ENCODE results near the gene PAEP.

The PAEP gene

DNA sequence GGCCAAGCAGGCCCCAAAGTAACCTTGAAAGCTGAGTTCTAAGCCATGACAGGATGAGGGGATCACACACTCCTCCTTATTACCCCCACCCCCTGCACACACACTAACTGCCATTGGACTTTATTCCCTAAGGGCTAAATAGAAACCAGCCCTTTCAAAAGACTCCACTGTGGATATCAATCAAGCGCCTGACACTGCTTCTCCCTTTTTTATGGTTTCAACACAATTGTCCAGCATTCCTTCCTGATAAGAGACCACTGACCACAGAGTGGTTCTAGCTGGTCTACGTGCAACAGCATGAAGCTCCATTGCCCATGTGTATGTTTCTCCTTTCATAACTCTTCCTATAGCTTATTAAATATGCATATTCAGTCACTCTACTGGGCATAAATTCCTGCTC is 34.7 kb downstream of the PAEP start:
- FAIRE-seq = no peak
- no peak for DNase-seq (ENCODE audit: insufficient read length, low spot score)
- TF ChIP-seq, protein P1, sequence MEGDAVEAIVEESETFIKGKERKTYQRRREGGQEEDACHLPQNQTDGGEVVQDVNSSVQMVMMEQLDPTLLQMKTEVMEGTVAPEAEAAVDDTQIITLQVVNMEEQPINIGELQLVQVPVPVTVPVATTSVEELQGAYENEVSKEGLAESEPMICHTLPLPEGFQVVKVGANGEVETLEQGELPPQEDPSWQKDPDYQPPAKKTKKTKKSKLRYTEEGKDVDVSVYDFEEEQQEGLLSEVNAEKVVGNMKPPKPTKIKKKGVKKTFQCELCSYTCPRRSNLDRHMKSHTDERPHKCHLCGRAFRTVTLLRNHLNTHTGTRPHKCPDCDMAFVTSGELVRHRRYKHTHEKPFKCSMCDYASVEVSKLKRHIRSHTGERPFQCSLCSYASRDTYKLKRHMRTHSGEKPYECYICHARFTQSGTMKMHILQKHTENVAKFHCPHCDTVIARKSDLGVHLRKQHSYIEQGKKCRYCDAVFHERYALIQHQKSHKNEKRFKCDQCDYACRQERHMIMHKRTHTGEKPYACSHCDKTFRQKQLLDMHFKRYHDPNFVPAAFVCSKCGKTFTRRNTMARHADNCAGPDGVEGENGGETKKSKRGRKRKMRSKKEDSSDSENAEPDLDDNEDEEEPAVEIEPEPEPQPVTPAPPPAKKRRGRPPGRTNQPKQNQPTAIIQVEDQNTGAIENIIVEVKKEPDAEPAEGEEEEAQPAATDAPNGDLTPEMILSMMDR (IDR thresholded peaks at IDR 0.05; ENCODE audit: insufficient read depth, missing control alignments) = no peak

DNA sequence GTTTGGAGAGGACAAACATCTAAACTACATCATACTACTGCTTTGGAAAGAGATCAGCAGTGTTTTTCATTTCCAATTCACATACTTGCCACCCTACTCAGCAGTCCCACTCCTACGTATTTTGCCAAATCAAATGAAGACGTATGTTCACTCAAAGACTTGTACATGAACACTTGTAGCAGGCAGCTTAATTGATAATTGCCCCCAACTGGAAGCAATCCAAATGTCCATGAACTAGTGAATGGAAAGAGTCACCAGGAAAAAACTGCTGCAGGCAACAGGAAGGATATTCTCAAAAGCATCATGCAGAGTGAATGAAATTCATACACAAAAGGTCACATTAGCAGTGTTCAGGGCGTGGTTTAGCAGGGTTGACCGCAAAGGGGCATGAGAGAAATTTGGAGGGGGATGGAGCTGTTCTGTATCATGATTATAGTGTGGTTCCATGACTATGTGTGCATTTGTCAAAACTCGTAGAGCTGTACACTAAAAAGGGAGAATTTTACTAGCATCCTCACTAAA is 38.8 kb downstream of the PAEP start:
- TF ChIP-seq, protein P1 (IDR thresholded peaks at IDR 0.05; ENCODE audit: insufficient read depth, missing control alignments) = no peak
- DNase-seq (ENCODE audit: insufficient read length, low spot score) (no peak), FAIRE-seq (no peak)

DNA sequence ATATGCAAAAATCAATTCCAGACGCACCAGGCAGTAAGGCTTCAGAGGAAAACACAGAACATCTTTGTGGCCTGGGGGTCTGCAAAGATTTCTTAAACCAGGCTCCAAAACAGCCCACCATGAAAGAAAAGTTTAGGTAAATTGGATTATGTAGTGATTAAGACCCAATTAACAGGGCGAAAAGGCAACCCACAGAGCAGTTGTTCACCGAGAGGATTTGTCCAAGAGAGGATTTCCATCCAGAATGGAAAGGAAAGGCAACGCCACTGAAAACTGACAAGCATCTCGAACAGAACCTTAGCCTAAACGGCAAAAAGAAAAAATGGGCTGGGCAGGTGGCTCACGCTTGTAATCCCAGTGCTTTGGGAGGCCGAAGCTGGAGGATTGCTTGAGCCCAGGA is 40.4 kb downstream of the PAEP start:
- FAIRE-seq (no peak), DNase-seq (ENCODE audit: insufficient read length, low spot score) (no peak)
- TF ChIP-seq, protein P1 (IDR thresholded peaks at IDR 0.05; ENCODE audit: insufficient read depth, missing control alignments) = no peak

DNA sequence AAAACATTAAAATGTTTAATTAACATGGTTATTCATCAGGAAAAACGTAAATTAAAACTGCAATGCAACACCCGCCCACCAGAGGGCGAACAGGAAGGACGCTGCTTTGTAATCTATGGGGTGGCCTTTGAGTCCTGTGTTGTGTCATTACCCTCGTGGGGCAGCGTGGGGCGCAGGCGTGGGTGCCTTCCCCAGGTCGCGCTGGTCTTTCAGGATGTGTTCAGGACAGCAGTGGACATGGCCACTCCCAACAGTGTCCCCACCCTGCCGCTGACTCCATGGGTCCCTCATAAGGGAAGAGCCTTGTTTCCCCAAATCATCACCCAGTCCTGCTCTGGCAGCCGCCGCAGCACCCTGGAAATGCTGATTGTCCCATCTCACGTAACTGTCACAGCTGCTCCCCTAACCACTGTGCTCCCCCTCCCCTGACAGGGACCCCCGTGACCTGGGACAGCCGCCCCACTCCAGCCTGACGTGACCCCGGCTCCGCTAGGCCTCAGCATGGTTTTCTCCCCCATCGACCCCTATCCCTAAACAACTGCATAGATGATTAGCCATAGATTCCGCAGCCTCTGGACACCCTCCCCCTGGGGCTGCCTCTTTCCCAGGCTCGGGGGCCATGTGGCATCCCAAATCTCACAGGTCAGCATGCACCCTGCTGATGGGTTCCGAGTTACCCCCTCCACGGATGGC is 41.4 kb downstream of the PAEP start:
- DNase-seq (ENCODE audit: insufficient read length, low spot score) (peak; percentile 62), FAIRE-seq (no peak)
- TF ChIP-seq, protein P1 (IDR thresholded peaks at IDR 0.05; ENCODE audit: insufficient read depth, missing control alignments) = peak; percentile 65

DNA sequence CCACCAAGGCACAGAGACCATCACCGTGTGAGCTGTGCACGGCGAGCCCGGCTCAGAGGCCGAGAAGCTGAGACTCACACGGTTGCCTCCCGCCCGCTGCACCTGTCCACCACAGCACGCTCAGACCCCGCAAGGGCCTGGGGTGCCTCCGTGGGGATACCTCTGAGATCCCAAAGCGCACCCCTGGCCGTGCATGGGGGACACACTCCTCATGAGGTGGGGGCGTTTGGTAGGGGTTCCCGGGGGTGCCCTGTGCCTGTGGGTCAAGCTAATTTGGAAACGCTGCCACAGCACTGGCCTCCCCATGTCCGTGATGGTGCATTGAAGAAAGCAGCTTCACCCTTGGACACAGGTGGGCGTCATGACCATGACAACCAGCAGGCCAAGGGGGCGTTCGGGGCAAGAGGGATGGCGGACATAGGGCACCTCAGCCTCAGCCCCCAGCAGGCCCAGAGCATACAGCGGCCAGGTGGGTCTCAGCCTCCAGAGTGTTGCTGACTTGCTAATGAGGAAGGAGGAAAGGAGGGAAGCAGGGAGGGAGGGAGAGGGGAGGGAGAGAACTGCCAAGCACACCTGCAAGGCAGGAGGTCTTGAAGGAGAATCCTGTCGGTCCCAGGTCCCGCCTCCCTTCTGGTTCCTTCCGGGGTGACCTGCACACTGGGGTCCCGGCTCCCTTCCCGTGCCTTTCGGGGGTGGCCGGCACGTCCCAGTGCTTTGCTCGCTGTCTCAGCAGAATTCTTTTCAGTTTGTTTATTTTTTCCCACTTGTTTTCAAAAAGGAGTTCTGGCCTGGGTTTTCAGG is 43.1 kb downstream of the PAEP start:
- TF ChIP-seq, protein P1 (IDR thresholded peaks at IDR 0.05; ENCODE audit: insufficient read depth, missing control alignments) = no peak
- no peak for FAIRE-seq
- DNase-seq (ENCODE audit: insufficient read length, low spot score) = no peak

DNA sequence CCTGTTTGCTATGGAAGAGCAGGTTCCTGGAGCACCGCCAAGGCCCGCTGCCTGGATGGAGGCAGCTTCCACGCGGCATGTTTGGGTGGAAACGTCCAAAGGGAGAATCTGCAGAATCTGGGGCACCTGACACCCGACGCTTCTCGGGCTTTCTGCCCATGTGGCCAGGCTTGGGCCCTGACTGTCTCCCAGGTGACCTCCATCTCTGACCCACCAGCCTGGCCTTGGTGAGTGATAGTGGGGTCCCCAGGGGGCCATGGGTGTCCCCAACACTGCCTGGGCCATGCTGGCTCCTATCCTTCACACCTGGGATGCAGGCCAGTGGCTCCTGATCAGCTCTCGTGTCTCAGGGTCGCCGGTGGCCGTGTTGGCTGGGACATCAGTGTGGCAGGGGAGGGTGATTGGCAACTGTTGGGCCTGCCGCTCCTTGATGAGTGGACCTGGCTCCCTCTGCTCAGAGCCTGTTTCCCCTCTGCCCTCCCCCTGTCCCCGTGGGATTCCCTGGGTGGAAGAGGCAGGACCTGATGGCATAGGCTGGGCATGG is 43.8 kb downstream of the PAEP start:
- no peak for FAIRE-seq
- TF ChIP-seq, protein P1 (IDR thresholded peaks at IDR 0.05; ENCODE audit: insufficient read depth, missing control alignments) = no peak

More for the DNA sequence above, 43.8 kb downstream of the PAEP start:
- DNase-seq (ENCODE audit: insufficient read length, low spot score) = no peak
